HepG2 (cell line): Measurements from ENCODE around the gene PANK4. TPM values are rescaled to one million over a fixed set of nuclear protein-coding genes. Genes with fewer than 3 reads are reported as not detected.

Experiments
- GPN1 ChIP-seq: sonication (generic); formaldehyde crosslinking; IDR thresholded peaks from 2 replicates; pipeline ENCODE4 v1.5.1; 2020; ENCODE audit warnings: missing genetic modification reagents, borderline replicate concordance
- HOXA7 ChIP-seq: sonication (generic); formaldehyde crosslinking; IDR thresholded peaks from 2 replicates; pipeline ENCODE4 v1.8.1; 2022; ENCODE audit warnings: mild to moderate bottlenecking, missing genetic modification reagents, moderate library complexity
- KDM5B ChIP-seq: sonication (generic); formaldehyde crosslinking; IDR thresholded peaks from 2 replicates; pipeline ENCODE4 v1.4.0; 2020; ENCODE audit warnings: missing genetic modification reagents, mild to moderate bottlenecking, borderline replicate concordance
- MLLT10 ChIP-seq: sonication (generic); formaldehyde crosslinking; IDR thresholded peaks from 2 replicates; pipeline ENCODE4 v1.4.0; 2020; ENCODE audit warnings: missing genetic modification reagents
- MTF2 ChIP-seq: sonication (generic); formaldehyde crosslinking; IDR thresholded peaks from 2 replicates; pipeline ENCODE4 v1.5.0; 2020; ENCODE audit warnings: missing genetic modification reagents, borderline replicate concordance
- MYC ChIP-seq: sonication (generic); formaldehyde crosslinking; IDR thresholded peaks from 2 replicates; pipeline ENCODE4 v1.9.0; 2021; ENCODE audit warnings: missing genetic modification reagents, borderline replicate concordance
- NFE2 ChIP-seq: sonication (generic); formaldehyde crosslinking; IDR thresholded peaks from 2 replicates; pipeline ENCODE4 v1.4.0; 2020; ENCODE audit warnings: missing genetic modification reagents
- SRF ChIP-seq: IDR thresholded peaks from 2 replicates; pipeline ENCODE4 v1.6.1; 2011; ENCODE audit warnings: mild to moderate bottlenecking, low read depth, low read length, moderate library complexity
- ZBTB33 ChIP-seq: sonication (generic); formaldehyde crosslinking; IDR thresholded peaks from 2 replicates; pipeline ENCODE4 v1.4.0; 2020; ENCODE audit warnings: missing genetic modification reagents
- ZNF234 ChIP-seq: sonication (generic); formaldehyde crosslinking; conservative IDR thresholded peaks from 2 replicates; pipeline ENCODE4 v1.5.1; 2020; ENCODE audit warnings: mild to moderate bottlenecking, missing genetic modification reagents
- ZNF274 ChIP-seq: sonication (generic); formaldehyde crosslinking; IDR thresholded peaks from 2 replicates; pipeline ENCODE4 v1.5.1; 2020; ENCODE audit warnings: mild to moderate bottlenecking, missing genetic modification reagents
- ZNF281 ChIP-seq: sonication (generic); formaldehyde crosslinking; IDR thresholded peaks from 2 replicates; pipeline ENCODE4 v1.4.0; 2020; ENCODE audit warnings: missing genetic modification reagents, borderline replicate concordance
- ZNF484 ChIP-seq: sonication (generic); formaldehyde crosslinking; IDR thresholded peaks from 2 replicates; pipeline ENCODE4 v1.5.1; 2020; ENCODE audit warnings: mild to moderate bottlenecking, low read depth, missing genetic modification reagents, borderline replicate concordance
- ZNF737 ChIP-seq: sonication (generic); formaldehyde crosslinking; IDR thresholded peaks from 2 replicates; pipeline ENCODE4 v1.5.0; 2020; ENCODE audit warnings: missing genetic modification reagents, mild to moderate bottlenecking, borderline replicate concordance
- polyA plus RNA-seq, 8 experiments: library from polyadenylated mRNA; depleted of rRNA in 3 of 8; stranded (reverse) in 7 of 8; unstranded in 1 of 8; fragments of >200 nt; fragmentation: Illumina TruSeq in 4 of 8; extraction: Trizol in 4 of 8; gene quantifications; 2 replicates each; pipeline versions ENCODE4 v1.2.1 to v1.2.3, GENCODE V29; 2011 to 2016; ENCODE audit warnings: low read depth in 4 of 8, missing spikeins in 1 of 8, mixed read lengths in 1 of 8; ENCODE audit not compliant: insufficient read depth in 1 of 8
- total RNA-seq, 5 experiments: library from RNA; depleted of rRNA; stranded (reverse); fragments of >200 nt; fragmentation: Illumina TruSeq; extraction: Trizol; gene quantifications; 2 replicates each; pipeline ENCODE4 v1.2.3, GENCODE V29; 2016; ENCODE audit warnings: low read depth in 1 of 5
- TF ChIP-seq, protein P1 (sequence below): sonication (generic); formaldehyde crosslinking; IDR thresholded peaks from 2 replicates; pipeline ENCODE4 v1.5.1; 2020; ENCODE audit warnings: mild to moderate bottlenecking, missing genetic modification reagents, moderate library complexity
- TF ChIP-seq, protein P2 (sequence below): sonication (generic); formaldehyde crosslinking; IDR thresholded peaks from 2 replicates; pipeline ENCODE4 v1.5.0; 2020; ENCODE audit warnings: mild to moderate bottlenecking, missing genetic modification reagents, moderate library complexity
- TF ChIP-seq, protein P3 (sequence below): sonication (generic); formaldehyde crosslinking; conservative IDR thresholded peaks from 2 replicates; pipeline ENCODE4 v1.4.0; 2020; ENCODE audit warnings: missing genetic modification reagents

PANK4 gene
- total and polyA plus RNA-seq, 2 of the 13 experiments (the other 11 are each of a cell fraction or from before 2014, with no cell fraction given): 17.4 to 19.3 TPM

GRCh38 chr1:2543543-2544092, 17.2 kb upstream of the PANK4 start (continued):
- TF ChIP-seq, protein P1, sequence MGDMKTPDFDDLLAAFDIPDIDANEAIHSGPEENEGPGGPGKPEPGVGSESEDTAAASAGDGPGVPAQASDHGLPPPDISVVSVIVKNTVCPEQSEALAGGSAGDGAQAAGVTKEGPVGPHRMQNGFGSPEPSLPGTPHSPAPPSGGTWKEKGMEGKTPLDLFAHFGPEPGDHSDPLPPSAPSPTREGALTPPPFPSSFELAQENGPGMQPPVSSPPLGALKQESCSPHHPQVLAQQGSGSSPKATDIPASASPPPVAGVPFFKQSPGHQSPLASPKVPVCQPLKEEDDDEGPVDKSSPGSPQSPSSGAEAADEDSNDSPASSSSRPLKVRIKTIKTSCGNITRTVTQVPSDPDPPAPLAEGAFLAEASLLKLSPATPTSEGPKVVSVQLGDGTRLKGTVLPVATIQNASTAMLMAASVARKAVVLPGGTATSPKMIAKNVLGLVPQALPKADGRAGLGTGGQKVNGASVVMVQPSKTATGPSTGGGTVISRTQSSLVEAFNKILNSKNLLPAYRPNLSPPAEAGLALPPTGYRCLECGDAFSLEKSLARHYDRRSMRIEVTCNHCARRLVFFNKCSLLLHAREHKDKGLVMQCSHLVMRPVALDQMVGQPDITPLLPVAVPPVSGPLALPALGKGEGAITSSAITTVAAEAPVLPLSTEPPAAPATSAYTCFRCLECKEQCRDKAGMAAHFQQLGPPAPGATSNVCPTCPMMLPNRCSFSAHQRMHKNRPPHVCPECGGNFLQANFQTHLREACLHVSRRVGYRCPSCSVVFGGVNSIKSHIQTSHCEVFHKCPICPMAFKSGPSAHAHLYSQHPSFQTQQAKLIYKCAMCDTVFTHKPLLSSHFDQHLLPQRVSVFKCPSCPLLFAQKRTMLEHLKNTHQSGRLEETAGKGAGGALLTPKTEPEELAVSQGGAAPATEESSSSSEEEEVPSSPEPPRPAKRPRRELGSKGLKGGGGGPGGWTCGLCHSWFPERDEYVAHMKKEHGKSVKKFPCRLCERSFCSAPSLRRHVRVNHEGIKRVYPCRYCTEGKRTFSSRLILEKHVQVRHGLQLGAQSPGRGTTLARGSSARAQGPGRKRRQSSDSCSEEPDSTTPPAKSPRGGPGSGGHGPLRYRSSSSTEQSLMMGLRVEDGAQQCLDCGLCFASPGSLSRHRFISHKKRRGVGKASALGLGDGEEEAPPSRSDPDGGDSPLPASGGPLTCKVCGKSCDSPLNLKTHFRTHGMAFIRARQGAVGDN (CRISPR knock-in tag): peak; percentile 55
- TF ChIP-seq, protein P2, sequence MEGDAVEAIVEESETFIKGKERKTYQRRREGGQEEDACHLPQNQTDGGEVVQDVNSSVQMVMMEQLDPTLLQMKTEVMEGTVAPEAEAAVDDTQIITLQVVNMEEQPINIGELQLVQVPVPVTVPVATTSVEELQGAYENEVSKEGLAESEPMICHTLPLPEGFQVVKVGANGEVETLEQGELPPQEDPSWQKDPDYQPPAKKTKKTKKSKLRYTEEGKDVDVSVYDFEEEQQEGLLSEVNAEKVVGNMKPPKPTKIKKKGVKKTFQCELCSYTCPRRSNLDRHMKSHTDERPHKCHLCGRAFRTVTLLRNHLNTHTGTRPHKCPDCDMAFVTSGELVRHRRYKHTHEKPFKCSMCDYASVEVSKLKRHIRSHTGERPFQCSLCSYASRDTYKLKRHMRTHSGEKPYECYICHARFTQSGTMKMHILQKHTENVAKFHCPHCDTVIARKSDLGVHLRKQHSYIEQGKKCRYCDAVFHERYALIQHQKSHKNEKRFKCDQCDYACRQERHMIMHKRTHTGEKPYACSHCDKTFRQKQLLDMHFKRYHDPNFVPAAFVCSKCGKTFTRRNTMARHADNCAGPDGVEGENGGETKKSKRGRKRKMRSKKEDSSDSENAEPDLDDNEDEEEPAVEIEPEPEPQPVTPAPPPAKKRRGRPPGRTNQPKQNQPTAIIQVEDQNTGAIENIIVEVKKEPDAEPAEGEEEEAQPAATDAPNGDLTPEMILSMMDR: peak; percentile 41
- TF ChIP-seq ZNF484 (CRISPR knock-in tag) (no peak), ZNF234 (CRISPR knock-in tag) (no peak), ZBTB33 (CRISPR knock-in tag) (peak; percentile 8; the same call in 1 of the 2 replicates), ZNF737 (no peak), MLLT10 (no peak), ZNF274 (CRISPR knock-in tag) (0 out of 2 replicates have a peak, but pooled peaks have one; percentile 57), HOXA7 (no peak), KDM5B (0 out of 2 replicates have a peak, but pooled peaks have one; percentile 40), MYC (peak; percentile 45; the same call in 1 of the 2 replicates), GPN1 (CRISPR knock-in tag) (no peak), SRF (no peak), MTF2 (CRISPR knock-in tag) (no peak), ZNF281 (CRISPR knock-in tag) (peak; percentile 87), NFE2 (CRISPR knock-in tag) (no peak)
- TF ChIP-seq, protein P3, sequence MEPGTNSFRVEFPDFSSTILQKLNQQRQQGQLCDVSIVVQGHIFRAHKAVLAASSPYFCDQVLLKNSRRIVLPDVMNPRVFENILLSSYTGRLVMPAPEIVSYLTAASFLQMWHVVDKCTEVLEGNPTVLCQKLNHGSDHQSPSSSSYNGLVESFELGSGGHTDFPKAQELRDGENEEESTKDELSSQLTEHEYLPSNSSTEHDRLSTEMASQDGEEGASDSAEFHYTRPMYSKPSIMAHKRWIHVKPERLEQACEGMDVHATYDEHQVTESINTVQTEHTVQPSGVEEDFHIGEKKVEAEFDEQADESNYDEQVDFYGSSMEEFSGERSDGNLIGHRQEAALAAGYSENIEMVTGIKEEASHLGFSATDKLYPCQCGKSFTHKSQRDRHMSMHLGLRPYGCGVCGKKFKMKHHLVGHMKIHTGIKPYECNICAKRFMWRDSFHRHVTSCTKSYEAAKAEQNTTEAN: no peak
